GM19467 (cell line): Measurements from ENCODE around the gene TSPAN31.

Source experiments
- ATAC-seq: cut with Tn5 transposase; IDR thresholded peaks from one replicate; pipeline ENCODE4 v1.9.1; 2021; ENCODE audit warnings: mild to moderate bottlenecking, moderate library complexity; ENCODE audit not compliant: unreplicated experiment

The TSPAN31 gene

GRCh38 chr12:57751788-57752667 lies 7.2 kb downstream of the TSPAN31 start, which contains the start of gene CDK4:
Gene CDK4, minus strand, starts transcription at chr12:57752310. Its CDS starts 593 bp downstream, at chr12:57751717.
- ATAC-seq = peak; percentile 70

- ATAC-seq = no peak
Observed at GRCh38 chr12:57752668-57753000, 7.8 kb downstream of the TSPAN31 start.

- ATAC-seq = no peak
Observed at GRCh38 chr12:57753756-57754337, 9.0 kb downstream of the TSPAN31 start.

GRCh38 chr12:57754411-57755193 lies 9.8 kb downstream of the TSPAN31 start, which contains the start of gene MARCHF9:
Gene MARCHF9, plus strand, starts transcription at chr12:57755103. Its CDS starts 426 bp downstream, at chr12:57755529.
- ATAC-seq = peak; percentile 23

- no peak for ATAC-seq
Observed at GRCh38 chr12:57755194-57755453, 10.3 kb downstream of the TSPAN31 start.

- ATAC-seq = no peak
Observed at GRCh38 chr12:57755454-57756372, 10.9 kb downstream of the TSPAN31 start.

- no peak for ATAC-seq
Observed at GRCh38 chr12:57756406-57757341, 11.8 kb downstream of the TSPAN31 start.

- ATAC-seq = no peak
Observed at GRCh38 chr12:57757771-57758170, 12.9 kb downstream of the TSPAN31 start.

GRCh38 chr12:57758552-57759359 lies 13.9 kb downstream of the TSPAN31 start:
- ATAC-seq = no peak

- no peak for ATAC-seq
Observed at GRCh38 chr12:57759360-57759980, 14.6 kb downstream of the TSPAN31 start.

GRCh38 chr12:57760347-57760982 lies 15.6 kb downstream of the TSPAN31 start:
- no peak for ATAC-seq

- no peak for ATAC-seq
Observed at GRCh38 chr12:57761391-57761998, 16.7 kb downstream of the TSPAN31 start.

- ATAC-seq = no peak
Observed at GRCh38 chr12:57762463-57762862, 17.6 kb downstream of the TSPAN31 start.

- ATAC-seq = no peak
Observed at GRCh38 chr12:57763881-57764661, 19.2 kb downstream of the TSPAN31 start.

- no peak for ATAC-seq
Observed at GRCh38 chr12:57764662-57765002, 19.8 kb downstream of the TSPAN31 start.

GRCh38 chr12:57765003-57765697 lies 20.3 kb downstream of the TSPAN31 start:
- ATAC-seq = peak; percentile 39
